HUES6 (cell line): ENCODE results near the gene P2RY11.
A peak's percentile ranks its signal among the peaks of the same experiment; 100 is the strongest.

ENCODE experiments used
- H3K27ac ChIP-seq: 2 replicates; pipeline ENCODE4 v1.7.0; 2013; ENCODE audit warnings: low read depth, mild to moderate bottlenecking, low read length, inconsistent platforms
- H3K27me3 ChIP-seq: 2 replicates; pipeline ENCODE4 v1.6.1; 2013; ENCODE audit warnings: low read length; ENCODE audit not compliant: control insufficient read depth, insufficient read depth
- H3K36me3 ChIP-seq: 2 replicates; pipeline ENCODE4 v1.6.1; 2013; ENCODE audit warnings: low read length; ENCODE audit not compliant: control insufficient read depth, insufficient read depth
- H3K4me1 ChIP-seq: 2 replicates; pipeline ENCODE4 v1.6.1; 2013; ENCODE audit warnings: low read length; ENCODE audit not compliant: control insufficient read depth, insufficient read depth
- H3K4me3 ChIP-seq: 2 replicates; pipeline ENCODE4 v1.5.1; 2013; ENCODE audit warnings: low read depth, low read length
- H3K9ac ChIP-seq: one replicate; pipeline ENCODE4 v1.6.1; 2013; ENCODE audit warnings: mild to moderate bottlenecking, low read length
- H3K9me3 ChIP-seq: 2 replicates; pipeline ENCODE4 v1.6.1; 2013; ENCODE audit warnings: low read depth, low read length; ENCODE audit not compliant: control insufficient read depth, insufficient read depth

The P2RY11 gene

GRCh38 chr19:10095622-10095947 lies 15.9 kb upstream of the P2RY11 start:
- Histone ChIP-seq H3K4me3 (peak overlapping the region; percentile 25), H3K9ac (no peak overlapping the region), H3K4me1 (peaks cover 4% of the 10 kb centered on the region; the same call in 1 of the 2 replicates), H3K27ac (no peak overlapping the region), H3K27me3 (peaks cover 27% of the 10 kb centered on the region), H3K9me3 (no peaks in the 10 kb centered on the region), H3K36me3 (peaks cover 4% of the 10 kb centered on the region; the same call in 1 of the 2 replicates)

GRCh38 chr19:10095948-10096614 lies 15.4 kb upstream of the P2RY11 start:
- Histone ChIP-seq H3K36me3 (peaks cover 4% of the 10 kb centered on the region; the same call in 1 of the 2 replicates), H3K4me3 (peak overlapping the region; percentile 67), H3K9me3 (no peaks in the 10 kb centered on the region), H3K27ac (peak overlapping the region; percentile 47; the same call in 1 of the 2 replicates), H3K27me3 (peaks cover 27% of the 10 kb centered on the region), H3K9ac (peak overlapping the region; percentile 76), H3K4me1 (peaks cover 4% of the 10 kb centered on the region; the same call in 1 of the 2 replicates)

DNA sequence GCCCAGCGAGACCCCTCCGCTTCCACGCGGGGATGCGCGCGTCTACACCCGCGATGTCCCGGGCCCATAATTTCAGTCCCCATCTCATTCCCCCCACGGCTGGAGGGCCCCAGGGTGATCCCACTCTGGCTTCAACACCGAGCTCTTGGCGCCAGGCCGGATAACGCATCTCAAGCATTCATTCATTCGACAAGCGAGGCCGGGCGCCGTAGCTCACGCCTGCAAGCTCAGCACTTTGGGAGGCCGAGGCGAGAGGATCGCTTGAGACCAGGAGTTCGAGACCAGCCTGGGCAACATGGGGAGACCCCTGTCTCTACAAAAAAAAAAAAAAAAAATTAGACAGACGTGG lies 14.9 kb upstream of the P2RY11 start:
- H3K9me3 ChIP-seq: no peaks in the 10 kb centered on the region
- H3K27ac ChIP-seq: peak overlapping the region; percentile 47; the same call in 1 of the 2 replicates
- H3K4me1 ChIP-seq: peaks cover 4% of the 10 kb centered on the region; the same call in 1 of the 2 replicates
- H3K36me3 ChIP-seq: peaks cover 4% of the 10 kb centered on the region; the same call in 1 of the 2 replicates
- peaks cover 27% of the 10 kb centered on the region for H3K27me3 ChIP-seq
- peak overlapping the region; percentile 76 for H3K9ac ChIP-seq
- peak overlapping the region; percentile 67 for H3K4me3 ChIP-seq

- Histone ChIP-seq H3K4me1 (peaks cover 4% of the 10 kb centered on the region; the same call in 1 of the 2 replicates), H3K9ac (no peak overlapping the region)
These were observed 11.2 kb upstream of the P2RY11 start for GRCh38 chr19:10100163-10100785.

DNA sequence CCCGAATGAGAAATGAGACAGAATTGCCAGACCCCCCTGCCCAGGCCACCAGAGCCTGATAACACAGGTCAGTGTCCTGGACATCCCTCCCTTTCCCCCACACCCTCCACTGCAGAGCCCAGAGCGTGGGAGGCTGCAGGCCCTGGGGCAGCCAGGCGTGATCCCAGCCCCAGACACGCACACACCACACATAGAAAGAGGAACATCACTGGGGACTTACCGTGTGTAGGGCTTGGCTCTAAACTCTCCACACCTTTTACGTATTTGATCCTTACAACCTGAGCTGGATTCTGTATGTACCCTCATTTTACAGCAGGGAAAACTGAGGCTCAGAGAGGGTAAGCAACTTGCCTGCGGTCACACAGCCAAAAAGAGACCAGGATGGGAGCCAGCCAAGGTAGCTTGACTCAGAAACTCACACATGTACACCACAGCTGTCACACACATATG lies 8.7 kb upstream of the P2RY11 start:
- peaks cover 4% of the 10 kb centered on the region; the same call in 1 of the 2 replicates for H3K4me1 ChIP-seq
- H3K27me3 ChIP-seq: no peaks in the 10 kb centered on the region
- H3K36me3 ChIP-seq: peaks cover 7% of the 10 kb centered on the region
- no peaks in the 10 kb centered on the region for H3K9me3 ChIP-seq
- H3K4me3 ChIP-seq: no peak overlapping the region
- H3K9ac ChIP-seq: no peak overlapping the region
- no peak overlapping the region for H3K27ac ChIP-seq

More at GRCh38 chr19:10100163-10100785, 11.2 kb upstream of the P2RY11 start:
- Histone ChIP-seq H3K27me3 (peaks cover 17% of the 10 kb centered on the region), H3K27ac (no peak overlapping the region), H3K9me3 (no peaks in the 10 kb centered on the region), H3K36me3 (no peaks in the 10 kb centered on the region), H3K4me3 (no peak overlapping the region)

DNA sequence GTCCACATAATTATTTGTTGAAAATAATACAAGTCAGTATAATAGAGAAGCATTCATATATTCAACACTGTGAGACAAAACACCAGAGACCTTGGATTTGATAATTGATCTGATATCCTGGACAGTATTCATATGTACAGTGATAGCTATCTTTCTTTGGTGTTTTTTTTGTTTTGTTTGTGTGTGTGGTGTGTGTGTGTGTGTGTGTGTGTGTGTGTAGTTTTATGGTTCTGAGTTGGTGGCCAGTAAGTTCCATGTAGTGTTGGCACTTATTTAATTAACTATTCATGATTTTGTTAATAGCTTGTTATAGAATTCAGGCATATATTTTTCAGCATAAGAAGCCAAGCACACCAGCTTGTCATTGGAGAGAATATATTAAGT lies 7.4 kb upstream of the P2RY11 start:
- H3K4me1 ChIP-seq: peaks cover 4% of the 10 kb centered on the region; the same call in 1 of the 2 replicates
- no peak overlapping the region for H3K27ac ChIP-seq
- no peaks in the 10 kb centered on the region for H3K9me3 ChIP-seq
- H3K9ac ChIP-seq: no peak overlapping the region
- H3K36me3 ChIP-seq: peaks cover 20% of the 10 kb centered on the region
- no peaks in the 10 kb centered on the region for H3K27me3 ChIP-seq
- no peak overlapping the region for H3K4me3 ChIP-seq

- Histone ChIP-seq H3K36me3 (peaks cover 28% of the 10 kb centered on the region), H3K9me3 (no peaks in the 10 kb centered on the region), H3K27me3 (no peaks in the 10 kb centered on the region), H3K4me1 (peaks cover 4% of the 10 kb centered on the region; the same call in 1 of the 2 replicates), H3K27ac (no peak overlapping the region), H3K9ac (no peak overlapping the region), H3K4me3 (no peak overlapping the region)
These were observed 6.6 kb upstream of the P2RY11 start for GRCh38 chr19:10104665-10105508.

DNA sequence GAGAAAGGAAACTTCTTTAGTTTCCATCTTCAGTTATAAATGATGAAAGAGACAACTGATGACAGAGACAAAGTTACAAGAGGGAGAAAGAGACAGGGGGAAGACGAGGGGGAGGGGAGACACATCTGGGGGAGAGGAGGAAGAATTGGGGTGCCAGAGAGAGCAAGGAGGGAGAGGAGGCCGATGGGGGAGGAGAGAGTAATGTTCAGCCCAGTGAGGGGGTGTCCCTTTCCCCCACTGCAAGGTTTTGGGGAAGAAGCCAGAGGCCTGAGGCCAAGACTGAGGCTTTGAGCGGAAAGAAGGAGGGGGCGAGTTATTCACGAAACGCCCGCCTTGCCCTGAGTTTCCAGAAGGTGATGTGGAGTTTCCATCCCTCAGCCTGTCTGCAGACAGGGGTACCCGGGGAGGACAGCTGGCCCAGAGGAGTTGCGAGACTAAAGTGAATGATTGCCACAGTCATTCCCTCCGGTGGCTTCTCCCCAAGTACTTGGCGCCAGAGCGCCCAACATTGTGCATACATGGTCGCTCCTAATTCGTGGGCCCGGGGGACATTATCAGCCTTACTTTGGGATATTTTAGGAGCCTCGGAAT lies 5.9 kb upstream of the P2RY11 start:
- Histone ChIP-seq H3K4me1 (peaks cover 4% of the 10 kb centered on the region; the same call in 1 of the 2 replicates), H3K27ac (no peak overlapping the region; the same call in 1 of the 2 replicates), H3K4me3 (peak overlapping the region; percentile 41; the same call in 1 of the 2 replicates)

GRCh38 chr19:10106100-10106936 lies 5.2 kb upstream of the P2RY11 start, which contains the start of gene PPAN:
Gene PPAN (plus strand): TSS chr19:10106362. CDS start chr19:10106395, 33 bp downstream.
- H3K4me1 ChIP-seq: peaks cover 4% of the 10 kb centered on the region; the same call in 1 of the 2 replicates
- H3K36me3 ChIP-seq: peaks cover 42% of the 10 kb centered on the region
- H3K27me3 ChIP-seq: no peaks in the 10 kb centered on the region
- H3K9ac ChIP-seq: peak within 1 kb of the TSS; percentile 99
- H3K9me3 ChIP-seq: no peaks in the 10 kb centered on the region
- peak within 1 kb of the TSS; percentile 92 for H3K4me3 ChIP-seq
- H3K27ac ChIP-seq: peak within 1 kb of the TSS; percentile 97

More for the DNA sequence above, 5.9 kb upstream of the P2RY11 start:
- H3K36me3 ChIP-seq: peaks cover 35% of the 10 kb centered on the region
- H3K9ac ChIP-seq: no peak overlapping the region
- no peaks in the 10 kb centered on the region for H3K27me3 ChIP-seq
- H3K9me3 ChIP-seq: no peaks in the 10 kb centered on the region

DNA sequence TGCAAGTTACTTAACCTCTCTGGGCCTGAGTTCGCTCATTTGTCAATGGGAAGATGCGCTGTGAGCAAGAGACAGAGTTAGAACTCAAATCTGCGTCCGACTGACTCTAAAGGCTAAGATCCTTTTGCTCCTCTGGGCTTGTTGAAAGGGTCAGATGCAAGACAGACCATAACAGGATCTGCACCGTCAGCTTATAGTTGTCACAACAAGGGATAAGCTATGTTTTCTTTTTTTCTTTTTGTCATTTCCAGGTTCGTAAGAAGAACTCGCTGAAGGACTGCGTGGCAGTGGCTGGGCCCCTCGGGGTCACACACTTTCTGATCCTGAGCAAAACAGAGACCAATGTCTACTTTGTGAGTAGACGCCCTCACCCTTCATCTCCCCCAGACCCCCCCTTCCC lies 4.2 kb upstream of the P2RY11 start:
- peaks cover 50% of the 10 kb centered on the region for H3K36me3 ChIP-seq
- H3K4me1 ChIP-seq: peaks cover 4% of the 10 kb centered on the region; the same call in 1 of the 2 replicates
- peak overlapping the region; percentile 99 for H3K9ac ChIP-seq
- H3K27me3 ChIP-seq: no peaks in the 10 kb centered on the region
- H3K4me3 ChIP-seq: peak overlapping the region; percentile 92
- no peaks in the 10 kb centered on the region for H3K9me3 ChIP-seq
- H3K27ac ChIP-seq: peak overlapping the region; percentile 97; the same call in 1 of the 2 replicates
